Measurements from ENCODE around the gene MED10. TPM values are rescaled to one million over a fixed set of nuclear protein-coding genes. Genes with fewer than 3 reads are reported as not detected.

Gene MED10
- total RNA-seq, 1 experiment from 2014 or later = 94.0 TPM

GRCh38 chr5:6370580-6370979 is 7.8 kb downstream of the MED10 start:
- Histone ChIP-seq H3K9me3 (ENCODE audit: low read length) (no peaks in the 10 kb centered on the region), H3K27me3 (ENCODE audit: low read length) (no peaks in the 10 kb centered on the region), H3K4me1 (ENCODE audit: insufficient read depth, low read length) (peaks cover 9% of the 10 kb centered on the region), H3K79me2 (ENCODE audit: low read length) (peaks cover 31% of the 10 kb centered on the region), H3K36me3 (ENCODE audit: low read depth, low read length) (peaks cover 72% of the 10 kb centered on the region), H4K20me1 (ENCODE audit: low read length) (peaks cover 11% of the 10 kb centered on the region), H3K9ac (ENCODE audit: low read length) (no peak overlapping the region), H3K4me2 (ENCODE audit: low read length) (no peak overlapping the region), H2AFZ (ENCODE audit: low read length) (no peak overlapping the region), H3F3A (ENCODE audit: low read length, unreplicated experiment) (no peaks in the 10 kb centered on the region), H3K27ac (ENCODE audit: low read length) (no peak overlapping the region), H3K4me3 (ENCODE audit: low read length) (no peak overlapping the region), H3K9me2 (replicated peaks; ENCODE audit: low read length) (no peaks in the 10 kb centered on the region)
- DNase-seq (no peak), ATAC-seq (no peak)
- no peak for TF ChIP-seq EZH2phosphoT487 (IDR thresholded peaks at IDR 0.05; ENCODE audit: borderline replicate concordance, low read length)
- TF ChIP-seq CTCF (conservative IDR thresholded peaks at IDR 0.05; ENCODE audit: low read depth, low read length) = peak; percentile 36
- no TSS peak for BruUV-seq (replicated peaks)
- CTCF ChIA-PET = no interaction called here
- POLR2A ChIA-PET (ENCODE audit: unreplicated experiment) = no interaction called here
- intact Hi-C loops (cut with micrococcal nuclease) = loop anchor here (10.0 kb wide), 2 partner anchors 374 to 876 kb away; no protein-coding TSS in a partner anchor

- peaks cover 27% of the 10 kb centered on the region for H3K36me3 ChIP-seq (ENCODE audit: low read depth, low read length)
- no peaks in the 10 kb centered on the region for H3K9me2 ChIP-seq (replicated peaks; ENCODE audit: low read length)
- no peaks in the 10 kb centered on the region for H3K79me2 ChIP-seq (ENCODE audit: low read length)
- no peaks in the 10 kb centered on the region for H3K27me3 ChIP-seq (ENCODE audit: low read length)
- H3K9me3 ChIP-seq (ENCODE audit: low read length) = no peaks in the 10 kb centered on the region
- DNase-seq (no peak), ATAC-seq (no peak; the same call in 1 of the 2 replicates)
- ChIA-PET CTCF (no interaction called here), POLR2A (ENCODE audit: unreplicated experiment) (interaction anchor here (0.9 kb wide), 1 partner anchor 12 kb away, joined by 11 read pairs; the partner anchor contains the start of gene MED10)
- H3F3A ChIP-seq (ENCODE audit: low read length, unreplicated experiment) = no peaks in the 10 kb centered on the region
- intact Hi-C loops (cut with micrococcal nuclease) = no loop called here
- no peak overlapping the region for H3K4me3 ChIP-seq (ENCODE audit: low read length)
- H2AFZ ChIP-seq (ENCODE audit: low read length) = no peak overlapping the region
- BruUV-seq (replicated peaks) = no TSS peak
- H3K4me2 ChIP-seq (ENCODE audit: low read length) = no peak overlapping the region
- peaks cover 13% of the 10 kb centered on the region for H3K4me1 ChIP-seq (ENCODE audit: insufficient read depth, low read length)
- H4K20me1 ChIP-seq (ENCODE audit: low read length) = no peaks in the 10 kb centered on the region
- no peak overlapping the region for H3K27ac ChIP-seq (ENCODE audit: low read length)
- H3K9ac ChIP-seq (ENCODE audit: low read length) = no peak overlapping the region
- no peak for TF ChIP-seq EZH2phosphoT487 (IDR thresholded peaks at IDR 0.05; ENCODE audit: borderline replicate concordance, low read length)
- TF ChIP-seq CTCF (conservative IDR thresholded peaks at IDR 0.05; ENCODE audit: low read depth, low read length) = no peak
- TF ChIP-seq EZH2 (IDR thresholded peaks at IDR 0.05; ENCODE audit: low read length, unreplicated experiment) = no peak
These were observed 12.3 kb downstream of the MED10 start for GRCh38 chr5:6365977-6366590.
